ENCODE results near the gene ST8SIA2.
"Not testable (repeated sequence)": the region's sequence is repeated elsewhere in the genome, so short reads cannot be mapped to it uniquely, and the experiment has no call there.

Gene ST8SIA2

GRCh38 chr15:92443381-92443780 is 49.7 kb downstream of the ST8SIA2 start:
- no peak for DNase-seq (ENCODE audit: low spot score)

DNA sequence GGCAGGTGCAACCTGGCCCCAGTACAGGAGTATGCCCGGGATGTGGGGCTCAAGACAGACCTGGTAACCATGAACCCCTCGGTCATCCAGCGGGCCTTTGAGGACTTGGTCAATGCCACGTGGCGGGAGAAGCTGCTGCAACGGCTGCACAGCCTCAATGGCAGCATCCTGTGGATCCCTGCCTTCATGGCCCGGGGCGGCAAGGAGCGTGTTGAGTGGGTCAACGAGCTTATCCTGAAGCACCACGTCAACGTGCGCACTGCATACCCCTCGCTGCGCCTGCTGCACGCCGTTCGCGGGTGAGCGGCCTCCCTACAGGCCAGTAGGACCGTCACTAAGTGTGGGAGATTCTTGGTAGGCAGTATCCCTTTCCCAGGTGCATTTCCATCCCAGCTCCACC is 51.0 kb downstream of the ST8SIA2 start:
- DNase-seq (ENCODE audit: low spot score) = no peak

- DNase-seq (ENCODE audit: low spot score) = no peak
These were observed 54.7 kb downstream of the ST8SIA2 start for GRCh38 chr15:92448370-92448769.

- DNase-seq (ENCODE audit: low spot score) = no peak
These were observed 55.8 kb downstream of the ST8SIA2 start for GRCh38 chr15:92449476-92449875.

- no peak for DNase-seq (ENCODE audit: low spot score)
These were observed 57.6 kb downstream of the ST8SIA2 start for GRCh38 chr15:92451225-92451825.

GRCh38 chr15:92452143-92452542 is 58.5 kb downstream of the ST8SIA2 start:
- no peak for DNase-seq (ENCODE audit: low spot score)

DNA sequence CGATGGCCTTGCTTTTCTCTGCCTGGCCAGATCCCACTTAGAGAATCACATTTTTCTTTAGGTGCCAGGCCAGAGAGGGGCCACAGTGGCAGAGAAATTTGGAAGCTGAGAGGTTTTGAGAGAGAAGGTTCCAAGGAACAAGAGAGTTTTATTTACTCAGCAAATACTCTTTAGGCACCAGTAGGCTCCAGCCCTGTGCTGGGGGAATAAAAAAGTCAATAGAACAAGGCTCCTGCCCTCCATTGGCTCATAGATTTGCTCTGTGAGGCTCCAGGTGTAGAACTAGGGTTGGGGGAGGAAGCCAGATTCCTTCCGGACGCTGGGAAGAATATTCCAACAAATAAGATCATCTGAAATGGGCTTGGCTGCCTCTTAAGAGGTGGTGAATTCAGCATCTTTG is 59.9 kb downstream of the ST8SIA2 start:
- DNase-seq (ENCODE audit: low spot score) = no peak

- no peak for DNase-seq (ENCODE audit: low spot score)
These were observed 60.9 kb downstream of the ST8SIA2 start for GRCh38 chr15:92454555-92455105.

DNA sequence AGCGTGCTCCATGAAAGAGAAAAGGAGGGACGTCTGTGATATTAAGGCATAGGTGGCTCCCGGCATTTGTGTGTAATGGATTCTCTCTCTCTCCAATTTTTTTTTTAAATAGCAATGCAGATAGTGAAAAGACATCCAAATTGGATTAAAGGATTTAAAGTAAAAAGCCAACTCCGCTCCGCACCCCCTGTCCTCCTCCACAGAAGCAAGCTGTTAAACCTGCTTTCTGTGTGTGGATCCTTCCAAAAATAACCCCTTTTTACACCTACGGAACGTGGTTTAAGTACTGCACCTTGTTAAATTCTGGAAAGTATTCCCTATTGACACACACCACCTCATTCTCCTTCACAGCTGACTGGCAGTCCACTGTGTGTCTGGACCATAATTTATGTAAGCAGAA is 61.6 kb downstream of the ST8SIA2 start:
- no peak for DNase-seq (ENCODE audit: low spot score)

- no peak for DNase-seq (ENCODE audit: low spot score)
These were observed 63.9 kb downstream of the ST8SIA2 start for GRCh38 chr15:92457471-92458041.

DNA sequence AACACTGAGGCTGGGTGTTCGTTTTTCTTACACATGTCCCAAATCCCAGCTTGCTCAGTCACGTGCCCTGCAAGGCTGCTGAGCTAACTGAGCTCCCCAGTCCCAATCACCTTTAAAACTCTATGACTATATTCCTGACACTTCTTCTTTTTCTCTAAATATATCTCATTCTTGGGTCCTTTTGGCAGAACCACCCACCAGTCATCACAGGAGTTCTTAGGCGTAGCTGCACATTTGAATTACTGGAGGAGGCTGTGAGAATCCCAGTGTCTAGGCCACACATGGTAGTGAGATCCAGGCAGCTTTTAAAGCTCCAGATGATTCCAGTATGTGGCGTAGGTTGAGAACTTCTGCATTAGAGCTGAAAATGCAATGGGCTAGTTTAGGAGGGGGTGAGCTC is 66.3 kb downstream of the ST8SIA2 start:
- no peak for DNase-seq (ENCODE audit: low spot score)

- DNase-seq (ENCODE audit: low spot score) = no peak
These were observed 68.9 kb downstream of the ST8SIA2 start for GRCh38 chr15:92462424-92463125.

DNA sequence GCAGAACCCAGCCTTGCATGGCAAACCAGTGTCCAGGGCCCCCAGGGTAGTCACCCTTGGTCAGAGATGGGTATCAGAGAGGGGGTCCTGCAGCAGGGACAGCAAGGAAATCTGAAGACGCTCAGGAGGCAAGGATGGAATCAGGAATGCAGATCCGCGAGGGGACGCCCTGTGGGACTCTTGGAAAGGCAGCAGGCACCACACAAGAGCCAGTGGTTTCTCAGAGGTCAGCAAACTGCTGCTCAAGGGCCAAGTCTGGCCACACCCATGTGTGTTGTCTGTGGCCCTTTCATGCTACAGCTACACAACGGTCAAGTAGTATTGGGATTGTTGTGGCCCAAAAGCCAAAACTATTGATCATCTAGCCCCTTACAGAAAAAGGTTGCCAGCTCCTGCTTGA is 69.7 kb downstream of the ST8SIA2 start:
- no peak for DNase-seq (ENCODE audit: low spot score)

DNA sequence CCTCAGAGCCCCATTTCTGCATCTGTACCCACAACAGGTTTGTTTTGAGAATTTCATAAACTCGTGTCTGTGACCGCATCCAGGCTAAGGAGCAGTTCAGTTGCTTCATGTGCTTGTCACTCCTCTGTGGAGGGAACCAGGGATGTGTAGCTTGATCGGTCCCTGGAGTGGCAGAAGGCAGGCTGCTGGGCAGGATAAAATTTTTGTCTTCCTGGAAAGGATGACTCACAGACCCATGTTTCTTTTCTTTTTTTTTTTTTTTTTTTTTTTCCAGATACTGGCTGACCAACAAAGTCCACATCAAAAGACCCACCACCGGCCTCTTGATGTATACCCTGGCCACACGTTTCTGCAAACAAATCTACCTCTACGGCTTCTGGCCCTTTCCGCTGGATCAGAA is 70.1 kb downstream of the ST8SIA2 start:
- no peak for DNase-seq (ENCODE audit: low spot score)

DNA sequence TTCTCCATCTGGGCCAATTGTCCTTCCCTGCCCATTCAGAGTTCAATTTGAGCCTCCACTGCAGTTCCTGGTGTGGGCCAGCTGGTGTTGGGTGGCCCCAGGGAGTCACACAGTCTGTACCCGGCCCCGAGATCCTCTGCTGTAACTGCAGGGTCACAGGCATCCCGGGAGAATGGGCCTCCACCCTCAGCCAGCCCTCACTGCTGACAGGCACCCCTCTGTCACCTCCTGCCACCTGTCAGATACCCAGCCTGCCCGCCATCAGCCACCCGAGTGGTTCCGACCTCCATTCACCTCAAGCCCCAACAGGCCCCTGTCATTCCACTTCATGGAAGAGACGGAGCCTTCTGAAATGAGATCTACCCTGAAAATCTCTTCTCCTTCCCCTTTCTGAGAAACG is 73.2 kb downstream of the ST8SIA2 start:
- no peak for DNase-seq (ENCODE audit: low spot score)

DNA sequence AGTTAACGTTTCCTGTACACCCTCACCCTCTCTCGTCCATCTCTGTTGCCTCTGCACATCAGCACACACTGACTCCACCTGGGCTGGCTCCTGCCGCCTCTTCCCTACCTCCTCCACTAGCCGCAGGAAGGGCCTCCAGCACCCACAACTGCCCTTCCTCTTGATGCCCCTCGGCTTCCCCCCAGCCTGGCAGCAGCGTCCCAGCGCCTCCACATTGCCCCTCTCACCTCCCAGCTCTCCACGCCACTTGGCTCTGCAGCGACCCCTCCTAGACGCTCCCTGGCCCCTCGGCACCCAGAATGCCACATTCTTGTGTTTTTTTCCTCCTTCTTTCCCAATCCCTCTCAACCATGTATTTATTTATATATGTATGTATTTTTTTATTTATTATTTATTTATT is 73.6 kb downstream of the ST8SIA2 start:
- DNase-seq (ENCODE audit: low spot score) = no peak

- no peak for DNase-seq (ENCODE audit: low spot score)
These were observed 75.3 kb downstream of the ST8SIA2 start for GRCh38 chr15:92468991-92469390.

- DNase-seq (ENCODE audit: low spot score) = no peak
These were observed 77.6 kb downstream of the ST8SIA2 start for GRCh38 chr15:92471288-92471687.

DNA sequence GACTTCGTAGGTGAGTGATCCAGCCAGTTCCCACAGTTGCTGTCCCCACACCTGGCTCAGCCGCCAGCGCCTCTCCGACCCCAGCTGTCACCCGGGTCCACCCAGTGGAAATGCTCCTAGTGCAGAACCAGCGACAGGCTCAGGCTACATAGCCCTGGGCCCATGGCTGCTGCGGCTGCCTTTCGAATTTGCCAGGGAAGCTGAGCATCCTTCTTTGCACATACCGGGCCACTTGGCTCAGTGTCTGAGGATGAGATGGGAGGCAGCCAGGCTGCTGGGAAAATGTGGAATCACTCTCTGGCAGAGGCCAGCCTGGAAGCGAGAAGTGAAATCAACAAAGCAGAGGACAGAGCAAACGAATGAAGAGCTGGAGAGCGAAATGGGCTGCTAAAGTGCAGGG is 80.1 kb downstream of the ST8SIA2 start:
- DNase-seq (ENCODE audit: low spot score) = no peak

DNA sequence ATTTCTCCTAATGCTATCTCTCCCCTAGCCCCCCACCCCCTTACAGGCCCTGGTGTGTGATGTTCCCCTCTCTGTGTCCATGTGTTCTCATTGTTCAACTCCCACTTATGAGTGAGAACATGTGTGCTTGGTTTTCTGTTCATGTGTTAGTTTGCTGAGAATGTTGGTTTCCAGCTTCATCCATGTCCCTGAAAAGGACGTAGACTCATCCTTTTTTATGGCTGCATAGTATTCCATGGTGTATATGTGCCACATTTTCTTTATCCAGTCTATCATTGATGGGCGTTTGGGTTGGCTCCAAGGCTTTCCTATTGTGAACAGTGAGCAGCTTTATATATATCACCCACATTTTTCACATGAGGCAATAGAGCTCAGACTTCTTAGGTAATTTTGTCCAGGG is 86.0 kb downstream of the ST8SIA2 start:
- DNase-seq (ENCODE audit: low spot score) = not testable (repeated sequence)

GRCh38 chr15:92480361-92480760 is 86.7 kb downstream of the ST8SIA2 start:
- DNase-seq (ENCODE audit: low spot score) = no peak

DNA sequence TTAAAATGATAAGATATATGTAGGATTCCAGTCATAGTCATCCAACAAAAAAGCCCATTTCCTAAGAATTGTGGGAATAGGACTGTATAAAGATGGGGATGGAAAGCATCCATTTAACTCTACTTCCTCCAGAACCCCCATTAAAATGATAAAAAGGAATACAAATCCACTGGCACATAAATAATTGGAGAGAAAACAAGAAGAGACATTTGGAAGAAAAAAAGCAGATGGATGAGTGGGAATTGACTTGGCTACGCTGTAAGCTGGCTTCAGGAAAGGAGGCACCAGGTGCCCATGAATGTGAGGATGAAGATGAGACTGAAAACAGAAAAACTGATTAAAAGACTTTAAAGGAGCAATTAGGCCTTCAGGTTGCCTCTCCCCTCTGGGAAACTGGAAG is 91.8 kb downstream of the ST8SIA2 start:
- DNase-seq (ENCODE audit: low spot score) = no peak

DNA sequence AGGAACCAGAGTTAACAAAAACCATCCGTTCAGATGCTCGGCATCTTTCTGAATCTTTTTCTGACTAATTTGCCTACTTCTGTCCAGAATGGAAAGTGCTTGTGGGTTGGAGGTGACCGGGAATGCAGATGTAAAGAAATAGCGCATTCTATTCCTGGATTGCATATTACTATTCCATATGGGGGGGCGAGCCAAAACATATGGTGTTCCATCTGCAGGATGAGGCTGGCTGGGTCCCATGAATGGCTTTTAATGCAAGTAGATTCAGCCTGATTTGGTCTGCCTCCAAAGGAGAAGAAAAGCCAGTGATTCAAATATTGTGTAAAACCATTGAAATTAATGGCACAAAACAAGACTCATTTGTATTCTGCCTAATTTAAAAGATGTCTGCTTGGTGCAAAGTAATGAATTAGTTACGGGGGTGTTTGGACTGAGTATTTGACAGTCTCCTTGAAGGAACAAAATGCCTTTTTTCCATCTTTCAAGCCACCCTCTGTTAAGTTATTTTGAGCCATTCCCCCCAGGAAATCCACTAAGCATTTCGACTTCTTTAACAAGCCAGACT is 99.0 kb downstream of the ST8SIA2 start:
- DNase-seq (ENCODE audit: low spot score) = no peak
